Fibroblast of skin of back (primary cell): ENCODE results near the gene SYNE1.
"Not testable (repeated sequence)": the region's sequence is repeated elsewhere in the genome, so short reads cannot be mapped to it uniquely, and the experiment has no call there.

Source experiments
- DNase-seq: peaks from one replicate; pipeline ENCODE4 v3.0.0-alpha.2; 2013

The SYNE1 gene

GRCh38 chr6:152091851-152092341 is 545.3 kb downstream of the SYNE1 start:
- DNase-seq, result peak; percentile 78

GRCh38 chr6:152091201-152091600 is 546.0 kb downstream of the SYNE1 start:
- no peak for DNase-seq

- DNase-seq, result peak; percentile 92
Measured at GRCh38 chr6:152089992-152090391, 547.2 kb downstream of the SYNE1 start.

GRCh38 chr6:152087701-152088100 is 549.5 kb downstream of the SYNE1 start:
- DNase-seq, result no peak

- peak; percentile 72 for DNase-seq
Measured at GRCh38 chr6:152087096-152087495, 550.1 kb downstream of the SYNE1 start.

- no peak for DNase-seq
Measured at GRCh38 chr6:152086223-152086873, 550.8 kb downstream of the SYNE1 start.

- DNase-seq, result peak; percentile 34
Measured at GRCh38 chr6:152085451-152085921, 551.7 kb downstream of the SYNE1 start.

- no peak for DNase-seq
Measured at GRCh38 chr6:152078804-152079203, 558.4 kb downstream of the SYNE1 start.

- no peak for DNase-seq
Measured at GRCh38 chr6:152078001-152078400, 559.2 kb downstream of the SYNE1 start.

GRCh38 chr6:152076242-152076641 is 560.9 kb downstream of the SYNE1 start:
- DNase-seq, result not testable (repeated sequence)

- DNase-seq, result no peak
Measured at GRCh38 chr6:152071843-152072242, 565.3 kb downstream of the SYNE1 start.
